GM18907 (cell line): ENCODE data around the gene ARHGEF35.
"Not testable (repeated sequence)": the region's sequence is repeated elsewhere in the genome, so short reads cannot be mapped to it uniquely, and the experiment has no call there.

ENCODE experiments used
- ATAC-seq: cut with Tn5 transposase; IDR thresholded peaks from one replicate; pipeline ENCODE4 v1.9.1; 2021; ENCODE audit warnings: mild to moderate bottlenecking, moderate library complexity; ENCODE audit not compliant: unreplicated experiment

Gene ARHGEF35

GRCh38 chr7:144195212-144195872 lies at the start of gene ARHGEF35:
TSS of gene ARHGEF35 (minus strand) at chr7:144195833. CDS start at chr7:144188383, 7,450 bp downstream.
- peak; percentile 80 for ATAC-seq

DNA sequence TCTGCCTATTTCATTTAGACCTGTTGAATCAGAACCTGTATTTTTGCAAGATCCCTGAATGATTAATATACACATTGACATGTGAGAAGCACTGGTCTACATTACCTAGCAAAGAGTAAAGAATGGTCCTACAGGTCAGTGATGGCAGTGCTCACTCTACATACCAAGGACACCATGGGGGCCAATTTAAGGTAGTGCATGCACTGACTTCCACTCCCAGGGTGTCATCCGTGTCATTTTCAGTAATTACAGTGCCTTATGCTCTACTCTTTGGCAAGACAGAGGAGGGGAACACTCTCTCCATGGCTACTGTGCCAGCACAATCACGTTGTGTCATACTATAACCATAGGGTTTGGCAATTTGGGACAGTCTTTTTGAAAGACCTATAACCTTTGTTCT lies 49.7 kb upstream of the ARHGEF35 start:
- not testable (repeated sequence) for ATAC-seq

DNA sequence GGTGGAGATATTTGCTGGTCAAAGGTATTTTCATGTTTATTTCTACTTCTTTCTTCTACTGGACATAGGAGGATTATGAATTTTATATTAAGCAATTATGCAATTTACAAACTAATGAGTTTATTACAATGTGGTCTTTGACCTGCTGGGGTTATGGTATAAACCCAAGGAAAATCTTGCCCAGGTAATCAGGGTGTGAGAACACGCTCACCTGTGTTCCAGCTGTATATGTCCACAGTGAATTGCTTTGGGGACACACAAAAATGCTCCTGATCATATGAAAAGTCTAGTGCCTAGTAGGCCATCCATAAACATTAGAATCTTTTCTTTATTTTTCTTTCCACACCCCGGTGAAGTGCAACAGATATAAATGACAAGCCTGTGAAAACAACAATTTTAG lies 43.7 kb upstream of the ARHGEF35 start, which contains the start of gene OR2A42:
TSS of gene OR2A42 (minus strand) at position 241 of the 400 bp plus-strand sequence. CDS start 6,762 bp downstream, outside the sequence.
- ATAC-seq, result not testable (repeated sequence)

DNA sequence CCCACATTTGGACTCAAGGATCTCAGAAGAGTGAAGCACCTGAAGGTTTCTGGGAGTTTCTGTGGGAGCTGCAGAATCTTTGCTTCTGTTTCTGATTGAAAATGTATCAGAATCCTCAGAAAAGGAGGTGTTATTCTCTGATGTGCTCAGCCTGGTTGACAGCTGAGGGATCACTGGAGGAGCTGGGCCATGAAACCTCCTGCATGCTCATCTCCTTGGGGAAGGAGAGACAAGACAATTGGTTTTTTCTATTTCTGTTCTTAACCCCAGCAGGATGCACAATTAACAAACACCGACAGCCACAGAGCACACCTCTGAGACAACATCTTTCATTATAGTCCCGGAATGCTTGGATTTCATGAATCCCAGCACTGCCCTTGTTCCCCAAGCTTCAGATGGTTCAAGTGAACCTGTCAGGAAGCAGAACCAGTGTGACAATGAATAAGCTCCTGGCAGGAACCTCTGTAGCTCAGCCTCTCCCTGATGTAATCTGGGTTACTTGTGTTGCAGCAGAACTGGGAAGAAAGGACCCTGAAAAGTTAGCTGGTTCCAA lies 43.0 kb upstream of the ARHGEF35 start:
- not testable (repeated sequence) for ATAC-seq

DNA sequence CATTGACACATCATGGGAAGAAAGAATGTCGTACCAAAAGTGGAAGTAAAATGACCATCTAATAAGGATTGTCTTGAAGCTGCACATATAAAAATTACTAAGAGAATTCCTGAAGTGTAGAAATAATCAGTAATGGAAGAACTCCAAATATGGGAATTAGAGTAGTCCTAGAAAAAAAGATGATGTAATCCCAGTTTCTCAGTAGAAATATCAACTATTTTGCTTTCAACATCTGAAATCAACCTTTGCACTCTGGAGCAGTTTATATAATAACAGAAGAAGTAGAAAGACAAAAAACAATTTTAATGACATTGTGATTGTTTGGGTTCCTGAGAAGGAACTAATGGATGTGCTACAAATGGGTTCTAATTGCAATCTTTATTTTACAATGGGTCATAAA lies 37.4 kb upstream of the ARHGEF35 start:
- ATAC-seq, result not testable (repeated sequence)

- ATAC-seq, result not testable (repeated sequence)
Measured at GRCh38 chr7:144231027-144231426, 35.4 kb upstream of the ARHGEF35 start.

DNA sequence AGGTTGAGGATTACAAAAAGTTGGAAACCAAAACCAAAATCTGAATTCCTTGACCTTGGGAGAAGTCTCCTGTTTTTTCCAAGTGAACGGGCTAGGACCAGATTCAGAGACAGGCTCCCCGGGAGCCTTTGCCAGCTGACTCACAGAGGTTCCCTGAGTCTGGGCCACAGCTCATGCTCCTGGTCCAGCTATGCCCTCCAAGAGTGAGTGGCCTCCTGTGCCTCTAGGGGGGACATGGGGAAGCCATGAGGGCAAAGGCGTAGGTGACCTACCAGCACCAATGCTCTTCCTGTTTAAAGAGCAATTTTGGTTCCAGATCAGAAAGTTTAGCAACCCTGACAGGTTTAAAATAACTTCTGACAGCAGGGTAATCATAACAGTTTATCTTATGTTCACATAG lies 33.2 kb upstream of the ARHGEF35 start:
- ATAC-seq, result not testable (repeated sequence)

- not testable (repeated sequence) for ATAC-seq
Measured at GRCh38 chr7:144226866-144227265, 31.2 kb upstream of the ARHGEF35 start.

- not testable (repeated sequence) for ATAC-seq
Measured at GRCh38 chr7:144223675-144224074, 28.0 kb upstream of the ARHGEF35 start.

DNA sequence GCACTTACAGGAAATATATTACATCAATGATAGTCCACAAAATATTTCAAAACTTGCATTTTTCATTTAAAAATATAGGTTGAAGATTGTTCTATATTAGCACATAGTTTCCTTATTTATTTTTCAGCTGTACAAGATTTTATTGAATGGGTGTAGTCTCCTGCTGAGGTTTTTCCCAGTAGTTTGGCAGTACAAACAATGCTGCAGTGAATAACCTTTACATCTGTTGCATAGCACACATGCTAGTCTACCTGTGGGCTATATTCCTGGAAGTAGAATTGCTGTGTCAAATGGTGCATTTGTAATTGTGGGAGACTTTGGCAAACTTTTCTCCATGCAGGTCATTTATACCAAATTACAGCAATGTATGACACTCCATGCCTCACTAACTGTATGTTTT lies 24.9 kb upstream of the ARHGEF35 start:
- not testable (repeated sequence) for ATAC-seq

- peak; percentile 58 for ATAC-seq
Measured at GRCh38 chr7:144219149-144219548, 23.5 kb upstream of the ARHGEF35 start.

DNA sequence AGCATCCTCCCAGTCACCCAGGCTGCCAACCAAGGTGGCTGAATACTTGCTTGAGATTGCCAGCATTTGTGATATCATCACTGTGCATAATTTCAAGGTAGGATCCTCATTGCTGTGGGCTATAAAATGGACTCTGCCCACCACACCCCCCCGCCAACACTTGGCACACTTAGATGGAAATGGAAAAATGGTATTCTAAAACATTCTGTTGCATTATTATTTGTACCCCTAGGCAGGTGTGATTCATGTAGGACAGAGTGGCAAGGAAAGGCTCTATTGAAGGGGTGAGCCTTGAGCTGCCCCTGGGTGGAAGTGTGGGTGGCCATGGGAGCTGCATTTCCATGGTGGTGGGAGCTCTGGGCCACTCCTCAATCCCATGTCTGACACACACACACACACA lies 22.9 kb upstream of the ARHGEF35 start:
- not testable (repeated sequence) for ATAC-seq

- ATAC-seq, result not testable (repeated sequence)
Measured at GRCh38 chr7:144217200-144217599, 21.6 kb upstream of the ARHGEF35 start.

- ATAC-seq, result not testable (repeated sequence)
Measured at GRCh38 chr7:144205306-144205705, 9.7 kb upstream of the ARHGEF35 start.

DNA sequence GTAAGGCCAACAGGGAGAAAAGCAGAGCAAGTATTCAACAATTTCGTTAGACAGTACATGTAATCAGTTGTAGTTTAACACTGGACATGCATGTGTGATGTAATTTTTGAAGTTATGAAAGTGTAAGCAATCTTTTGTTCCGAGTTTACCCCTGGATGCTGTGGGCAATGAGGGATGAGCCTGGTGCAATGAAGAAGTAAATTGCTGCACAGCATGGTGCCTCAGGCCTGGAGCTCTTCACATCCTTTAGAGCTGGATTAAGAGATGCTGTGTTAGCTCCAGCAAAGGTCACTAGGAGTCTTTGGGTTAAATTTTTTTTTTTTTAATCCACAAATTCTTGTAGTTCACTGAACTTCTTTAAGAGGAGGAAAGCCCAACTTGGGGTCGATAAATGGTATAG lies 7.5 kb upstream of the ARHGEF35 start:
- not testable (repeated sequence) for ATAC-seq

DNA sequence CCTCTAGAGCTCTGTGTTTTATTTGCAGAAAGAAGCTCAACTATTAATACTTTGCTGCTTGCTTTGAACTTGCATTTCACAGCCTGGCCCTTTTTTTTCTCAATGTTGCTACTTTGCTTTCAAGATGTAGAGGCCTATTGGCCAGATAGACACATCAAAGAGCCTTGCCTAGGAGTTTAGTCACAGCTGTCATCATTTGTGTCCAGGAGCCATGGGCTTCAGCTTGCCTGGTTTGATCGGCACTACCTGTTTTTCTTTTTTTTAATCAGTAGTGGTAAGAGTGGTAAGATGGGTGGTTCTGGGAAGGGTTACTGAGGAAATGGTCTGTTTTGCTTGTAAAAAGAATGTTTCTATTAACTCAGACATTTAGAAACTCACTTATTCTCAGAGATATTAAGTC lies 6.3 kb upstream of the ARHGEF35 start:
- peak; percentile 36 for ATAC-seq

- ATAC-seq, result not testable (repeated sequence)
Measured at GRCh38 chr7:144198934-144199333, 3.3 kb upstream of the ARHGEF35 start.

- not testable (repeated sequence) for ATAC-seq
Measured at GRCh38 chr7:144194453-144194852, 1.2 kb downstream of the ARHGEF35 start.

DNA sequence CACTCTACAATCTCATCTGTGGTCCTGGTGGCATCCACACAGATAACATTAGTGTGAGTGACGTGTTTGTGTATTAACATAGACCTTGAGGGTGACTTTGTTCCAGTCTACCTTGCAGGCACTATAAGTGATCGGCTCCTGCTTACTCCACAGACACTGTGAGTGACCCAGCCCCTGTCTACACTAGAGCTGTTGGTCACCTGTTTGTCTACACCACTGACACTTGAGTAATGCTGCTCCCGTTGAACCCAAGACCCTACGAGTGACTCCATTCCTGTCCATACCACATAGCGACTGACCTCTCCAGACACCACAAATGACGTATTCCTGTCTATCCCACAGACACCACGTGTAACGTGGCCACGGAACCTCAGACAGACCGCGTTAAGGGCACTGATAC lies 1.9 kb downstream of the ARHGEF35 start:
- ATAC-seq, result not testable (repeated sequence)

GRCh38 chr7:144188578-144189171 lies 7.0 kb downstream of the ARHGEF35 start:
- ATAC-seq, result not testable (repeated sequence)

DNA sequence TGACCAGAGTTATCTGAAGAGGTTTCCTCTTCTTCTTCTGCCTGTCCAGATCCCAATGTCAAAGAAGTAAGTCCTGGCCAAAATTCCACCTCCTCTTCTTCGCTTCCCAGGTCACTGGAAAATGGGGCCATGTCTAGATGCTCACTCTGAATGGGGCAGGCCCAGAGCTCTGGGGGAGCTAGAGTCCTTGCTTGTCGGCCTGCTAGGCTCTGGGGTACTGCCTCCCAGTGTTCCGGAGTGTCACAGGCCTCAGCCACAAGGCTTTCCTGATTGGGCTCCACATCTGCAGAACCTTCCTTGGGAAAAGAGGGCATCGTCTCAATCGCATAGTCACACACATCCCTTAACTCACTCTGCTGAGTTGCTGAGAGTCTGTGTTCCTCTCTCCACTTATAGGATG lies 7.8 kb downstream of the ARHGEF35 start:
- ATAC-seq, result not testable (repeated sequence)

DNA sequence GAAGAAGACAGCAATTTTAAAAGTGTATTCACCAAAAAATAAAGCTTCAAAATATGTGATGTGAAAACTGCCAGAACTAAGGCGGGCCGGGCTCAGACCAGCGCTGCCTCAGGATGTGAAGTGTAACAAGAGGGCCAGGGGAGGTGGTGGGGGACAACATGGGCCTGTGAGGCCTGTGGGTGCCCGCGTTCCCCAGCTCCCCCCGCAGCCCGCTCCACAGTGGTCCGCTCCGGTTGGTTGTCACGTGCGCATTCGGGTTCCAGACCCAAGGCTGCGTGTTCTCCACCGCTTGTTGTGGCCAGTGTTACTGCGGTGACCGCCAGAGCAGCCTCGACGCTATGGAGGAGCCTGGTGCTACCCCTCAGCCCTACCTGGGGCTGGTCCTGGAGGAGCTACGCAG lies 12.5 kb downstream of the ARHGEF35 start, which contains the start of gene CTAGE4:
TSS of gene CTAGE4 (plus strand) at position 301 of the 400 bp plus-strand sequence. CDS start at position 339, 38 bp downstream.
- ATAC-seq, result not testable (repeated sequence)
